Measurements from ENCODE around the gene NAIF1.

The NAIF1 gene

GRCh38 chr9:128104171-128104618 lies 37.1 kb upstream of the NAIF1 start:
- TF ChIP-seq POLR2AphosphoS5 (IDR thresholded peaks at IDR 0.05; ENCODE audit: low read depth, low read length) = no peak
- TF ChIP-seq SIN3A (IDR thresholded peaks at IDR 0.05; ENCODE audit: borderline replicate concordance, insufficient read depth, low read length) = no peak
- TF ChIP-seq, protein P1, sequence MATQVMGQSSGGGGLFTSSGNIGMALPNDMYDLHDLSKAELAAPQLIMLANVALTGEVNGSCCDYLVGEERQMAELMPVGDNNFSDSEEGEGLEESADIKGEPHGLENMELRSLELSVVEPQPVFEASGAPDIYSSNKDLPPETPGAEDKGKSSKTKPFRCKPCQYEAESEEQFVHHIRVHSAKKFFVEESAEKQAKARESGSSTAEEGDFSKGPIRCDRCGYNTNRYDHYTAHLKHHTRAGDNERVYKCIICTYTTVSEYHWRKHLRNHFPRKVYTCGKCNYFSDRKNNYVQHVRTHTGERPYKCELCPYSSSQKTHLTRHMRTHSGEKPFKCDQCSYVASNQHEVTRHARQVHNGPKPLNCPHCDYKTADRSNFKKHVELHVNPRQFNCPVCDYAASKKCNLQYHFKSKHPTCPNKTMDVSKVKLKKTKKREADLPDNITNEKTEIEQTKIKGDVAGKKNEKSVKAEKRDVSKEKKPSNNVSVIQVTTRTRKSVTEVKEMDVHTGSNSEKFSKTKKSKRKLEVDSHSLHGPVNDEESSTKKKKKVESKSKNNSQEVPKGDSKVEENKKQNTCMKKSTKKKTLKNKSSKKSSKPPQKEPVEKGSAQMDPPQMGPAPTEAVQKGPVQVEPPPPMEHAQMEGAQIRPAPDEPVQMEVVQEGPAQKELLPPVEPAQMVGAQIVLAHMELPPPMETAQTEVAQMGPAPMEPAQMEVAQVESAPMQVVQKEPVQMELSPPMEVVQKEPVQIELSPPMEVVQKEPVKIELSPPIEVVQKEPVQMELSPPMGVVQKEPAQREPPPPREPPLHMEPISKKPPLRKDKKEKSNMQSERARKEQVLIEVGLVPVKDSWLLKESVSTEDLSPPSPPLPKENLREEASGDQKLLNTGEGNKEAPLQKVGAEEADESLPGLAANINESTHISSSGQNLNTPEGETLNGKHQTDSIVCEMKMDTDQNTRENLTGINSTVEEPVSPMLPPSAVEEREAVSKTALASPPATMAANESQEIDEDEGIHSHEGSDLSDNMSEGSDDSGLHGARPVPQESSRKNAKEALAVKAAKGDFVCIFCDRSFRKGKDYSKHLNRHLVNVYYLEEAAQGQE (IDR thresholded peaks at IDR 0.05; ENCODE audit: insufficient read depth in 1 of 2, low read depth in 2 of 2, low read length in 2 of 2) = no peak
- TF ChIP-seq TAF1 (IDR thresholded peaks at IDR 0.05; ENCODE audit: borderline replicate concordance, insufficient read depth, low read length) = no peak
- no peak for TF ChIP-seq FOXP2 (optimal IDR thresholded peaks at IDR 0.05; ENCODE audit: borderline replicate concordance, extremely low read depth, extremely low read length, insufficient read depth)

DNA sequence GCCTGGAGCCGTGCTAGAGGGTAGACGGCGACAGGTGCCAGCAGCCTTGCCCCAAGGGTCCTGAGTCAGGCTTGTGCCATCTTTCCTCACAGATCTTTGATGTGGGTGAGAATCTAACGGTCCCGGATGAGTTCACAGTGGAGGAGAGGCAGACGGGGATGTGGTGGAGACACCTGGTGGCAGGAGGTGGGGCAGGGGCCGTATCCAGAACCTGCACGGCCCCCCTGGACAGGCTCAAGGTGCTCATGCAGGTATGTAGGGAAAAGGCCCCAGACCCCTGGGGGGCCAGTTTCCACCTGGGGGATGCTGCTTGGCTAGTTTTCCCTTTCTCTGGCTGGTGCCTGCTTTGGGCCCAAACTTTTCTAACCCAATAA lies 36.5 kb upstream of the NAIF1 start:
- no peak for TF ChIP-seq FOXP2 (optimal IDR thresholded peaks at IDR 0.05; ENCODE audit: borderline replicate concordance, extremely low read depth, extremely low read length, insufficient read depth)
- no peak for TF ChIP-seq POLR2AphosphoS5 (IDR thresholded peaks at IDR 0.05; ENCODE audit: low read depth, low read length)
- no peak for TF ChIP-seq TAF1 (IDR thresholded peaks at IDR 0.05; ENCODE audit: borderline replicate concordance, insufficient read depth, low read length)
- TF ChIP-seq, protein P1 (IDR thresholded peaks at IDR 0.05; ENCODE audit: insufficient read depth in 1 of 2, low read depth in 2 of 2, low read length in 2 of 2) = no peak
- no peak for TF ChIP-seq SIN3A (IDR thresholded peaks at IDR 0.05; ENCODE audit: borderline replicate concordance, insufficient read depth, low read length)

GRCh38 chr9:128102861-128103588 lies 35.9 kb upstream of the NAIF1 start:
- TF ChIP-seq FOXP2 (optimal IDR thresholded peaks at IDR 0.05; ENCODE audit: borderline replicate concordance, extremely low read depth, extremely low read length, insufficient read depth) (no peak), TAF1 (IDR thresholded peaks at IDR 0.05; ENCODE audit: borderline replicate concordance, insufficient read depth, low read length) (no peak), POLR2AphosphoS5 (IDR thresholded peaks at IDR 0.05; ENCODE audit: low read depth, low read length) (no peak), SIN3A (IDR thresholded peaks at IDR 0.05; ENCODE audit: borderline replicate concordance, insufficient read depth, low read length) (no peak)
- TF ChIP-seq, protein P1 (IDR thresholded peaks at IDR 0.05; ENCODE audit: insufficient read depth in 1 of 2, low read depth in 2 of 2, low read length in 2 of 2) = no peak

GRCh38 chr9:128102196-128102595 lies 35.1 kb upstream of the NAIF1 start:
- TF ChIP-seq TAF1 (IDR thresholded peaks at IDR 0.05; ENCODE audit: borderline replicate concordance, insufficient read depth, low read length) (no peak), POLR2AphosphoS5 (IDR thresholded peaks at IDR 0.05; ENCODE audit: low read depth, low read length) (no peak), SIN3A (IDR thresholded peaks at IDR 0.05; ENCODE audit: borderline replicate concordance, insufficient read depth, low read length) (no peak), FOXP2 (optimal IDR thresholded peaks at IDR 0.05; ENCODE audit: borderline replicate concordance, extremely low read depth, extremely low read length, insufficient read depth) (no peak)
- TF ChIP-seq, protein P1 (IDR thresholded peaks at IDR 0.05; ENCODE audit: insufficient read depth in 1 of 2, low read depth in 2 of 2, low read length in 2 of 2) = no peak

Measured in PFSK-1 (cell line).